Trophoblast cell (in vitro differentiated cells and primary cell): ENCODE data around the gene ALKBH1.

Experiments used
- DNase-seq, 2 donors: peaks; one replicate each; pipeline ENCODE4 v3.0.0-alpha.2; 2016
- H2AFZ ChIP-seq: 2 replicates; pipeline ENCODE4 v1.6.1; 2013; ENCODE audit warnings: low read length, moderate library complexity, mild to moderate bottlenecking; ENCODE audit not compliant: insufficient read depth, poor library complexity
- H2AK5ac ChIP-seq: 2 replicates; pipeline ENCODE4 v1.6.1; 2013; ENCODE audit warnings: mild to moderate bottlenecking, low read length
- H2BK120ac ChIP-seq: 2 replicates; pipeline ENCODE4 v1.6.1; 2013; ENCODE audit warnings: low read length, mild to moderate bottlenecking, moderate library complexity; ENCODE audit not compliant: insufficient read depth, poor library complexity
- H2BK12ac ChIP-seq: 2 replicates; pipeline ENCODE4 v1.6.1; 2013; ENCODE audit warnings: mild to moderate bottlenecking, low read length, moderate library complexity
- H2BK5ac ChIP-seq: 2 replicates; pipeline ENCODE4 v1.6.1; 2013; ENCODE audit warnings: low read length, low read depth, moderate library complexity, mild to moderate bottlenecking; ENCODE audit not compliant: poor library complexity
- H3K14ac ChIP-seq: 2 replicates; pipeline ENCODE4 v1.6.1; 2013; ENCODE audit warnings: mild to moderate bottlenecking, low read length
- H3K18ac ChIP-seq: 2 replicates; pipeline ENCODE4 v1.6.1; 2013; ENCODE audit warnings: mild to moderate bottlenecking, low read length
- H3K23ac ChIP-seq: 2 replicates; pipeline ENCODE4 v1.6.1; 2013; ENCODE audit warnings: low read length
- H3K27ac ChIP-seq: 2 replicates; pipeline ENCODE4 v1.5.1; 2013; ENCODE audit warnings: low read depth, mild to moderate bottlenecking, inconsistent platforms, low read length, moderate library complexity
- H3K27me3 ChIP-seq: 2 replicates; pipeline ENCODE4 v1.6.1; 2013; ENCODE audit warnings: inconsistent platforms, mild to moderate bottlenecking, low read length, moderate library complexity; ENCODE audit not compliant: insufficient read depth
- H3K36me3 ChIP-seq, 2 experiments: 1 replicate in 1 of 2; 2 replicates in 1 of 2; pipeline ENCODE4 v1.6.1; 2013; ENCODE audit warnings: low read length in 2 of 2, mild to moderate bottlenecking in 2 of 2, moderate library complexity in 1 of 2; ENCODE audit not compliant: insufficient read depth in 2 of 2, control insufficient read depth in 1 of 2
- H3K4ac ChIP-seq: 2 replicates; pipeline ENCODE4 v1.6.1; 2013; ENCODE audit warnings: low read depth, mild to moderate bottlenecking, low read length, moderate library complexity
- H3K4me1 ChIP-seq, 2 experiments: 1 replicate in 1 of 2; 2 replicates in 1 of 2; pipeline ENCODE4 v1.6.1; 2013; ENCODE audit warnings: low read length in 2 of 2, mild to moderate bottlenecking in 2 of 2, moderate library complexity in 1 of 2; ENCODE audit not compliant: insufficient read depth in 2 of 2, control insufficient read depth in 1 of 2
- H3K4me2 ChIP-seq: 2 replicates; pipeline ENCODE4 v1.6.1; 2013; ENCODE audit warnings: inconsistent platforms, mild to moderate bottlenecking, low read length, moderate library complexity
- H3K4me3 ChIP-seq: 2 replicates; pipeline ENCODE4 v1.5.1; 2013; ENCODE audit warnings: mild to moderate bottlenecking, low read depth, low read length, inconsistent platforms
- H3K79me1 ChIP-seq: one replicate; pipeline ENCODE4 v1.6.1; 2013; ENCODE audit warnings: low read length
- H3K79me2 ChIP-seq: 2 replicates; pipeline ENCODE4 v1.6.1; 2013; ENCODE audit warnings: low read length, mild to moderate bottlenecking; ENCODE audit not compliant: control insufficient read depth, insufficient read depth, poor library complexity
- H3K9ac ChIP-seq: 2 replicates; pipeline ENCODE4 v1.6.1; 2013; ENCODE audit warnings: mild to moderate bottlenecking, low read length
- H3K9me3 ChIP-seq: 2 replicates; pipeline ENCODE4 v1.6.1; 2013; ENCODE audit warnings: low read depth, mild to moderate bottlenecking, control low read depth, inconsistent platforms, low read length; ENCODE audit not compliant: insufficient read depth
- H4K12ac ChIP-seq: 2 replicates; pipeline ENCODE4 v1.6.1; 2013; ENCODE audit warnings: low read depth, mild to moderate bottlenecking, low read length, moderate library complexity
- H4K8ac ChIP-seq: 2 replicates; pipeline ENCODE4 v1.6.1; 2013; ENCODE audit warnings: low read depth, mild to moderate bottlenecking, low read length, moderate library complexity
- H4K91ac ChIP-seq: one replicate; pipeline ENCODE4 v1.6.1; 2013; ENCODE audit warnings: low read depth, mild to moderate bottlenecking, low read length, moderate library complexity
- WGBS: extraction: QIAGEN DNeasy Blood & Tissue Kit; methylation state at CpG from one replicate; pipeline ENCODE4 v1.1.7; 2013; ENCODE audit warnings: missing lambda C conversion rate; ENCODE audit not compliant: insufficient read length, insufficient coverage; ENCODE audit errors: extremely low coverage; 5-methylcytosine and 5-hydroxymethylcytosine counted together

Gene ALKBH1

GRCh38 chr14:77746064-77746702 lies 38.4 kb upstream of the ALKBH1 start:
- no peak overlapping the region for H4K8ac ChIP-seq
- no peak overlapping the region for H3K27ac ChIP-seq
- no peak overlapping the region for H3K23ac ChIP-seq
- no peak overlapping the region for H4K12ac ChIP-seq
- no peak overlapping the region for H3K4me3 ChIP-seq
- H3K27me3 ChIP-seq = no peaks in the 10 kb centered on the region
- H4K91ac ChIP-seq = no peak overlapping the region
- H2BK120ac ChIP-seq = no peak overlapping the region
- no peaks in the 10 kb centered on the region for H3K9me3 ChIP-seq
- H3K79me1 ChIP-seq = no peaks in the 10 kb centered on the region
- WGBS = no CpG with 5 or more reads among the region's 4 CpGs
- H3K18ac ChIP-seq = no peak overlapping the region
- peaks cover 22 to 28% of the 10 kb centered on the region in 2 experiments for H3K36me3 ChIP-seq
- no peaks in the 10 kb centered on the region for H3K79me2 ChIP-seq
- no peak overlapping the region for H2AFZ ChIP-seq
- no peak overlapping the region for H3K14ac ChIP-seq
- H3K4me1 ChIP-seq = no peaks in the 10 kb centered on the region
- no peak for DNase-seq
- H2AK5ac ChIP-seq = no peak overlapping the region
- H2BK12ac ChIP-seq = no peak overlapping the region
- no peak overlapping the region for H2BK5ac ChIP-seq
- no peak overlapping the region for H3K4ac ChIP-seq
- no peak overlapping the region for H3K9ac ChIP-seq
- H3K4me2 ChIP-seq = no peak overlapping the region

DNA sequence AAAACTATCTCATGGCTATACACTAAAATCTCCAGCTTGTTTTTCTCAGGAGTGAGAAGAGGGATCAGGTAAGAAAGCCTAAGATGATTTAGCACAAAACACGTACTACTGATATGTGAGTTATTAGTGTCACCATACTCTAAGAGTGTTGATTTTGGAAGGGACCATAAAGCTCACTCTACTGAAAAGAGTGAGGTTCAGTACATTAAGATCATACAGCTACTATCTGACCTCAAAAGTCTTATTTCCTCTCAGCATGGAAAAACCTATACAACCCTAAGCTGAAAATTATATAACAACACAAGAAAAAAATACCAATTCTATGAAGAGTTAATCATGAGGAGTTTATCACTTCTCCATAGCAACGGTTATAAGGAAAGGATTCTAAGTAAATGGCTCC lies 33.6 kb upstream of the ALKBH1 start:
- Histone ChIP-seq H3K27me3 (no peaks in the 10 kb centered on the region), H2AFZ (no peak overlapping the region), H4K91ac (no peak overlapping the region)

GRCh38 chr14:77738559-77739250 lies 30.9 kb upstream of the ALKBH1 start:
- Histone ChIP-seq H3K14ac (no peak overlapping the region), H3K9ac (no peak overlapping the region), H2BK12ac (no peak overlapping the region), H3K9me3 (no peaks in the 10 kb centered on the region), H2AK5ac (no peak overlapping the region), H2BK5ac (no peak overlapping the region), H3K23ac (no peak overlapping the region), H4K8ac (no peak overlapping the region), H4K91ac (no peak overlapping the region), H2AFZ (no peak overlapping the region), H4K12ac (no peak overlapping the region), H3K18ac (no peak overlapping the region), H3K27ac (no peak overlapping the region), H2BK120ac (no peak overlapping the region), H3K4ac (no peak overlapping the region), H3K36me3 (peaks cover 27 to 29% of the 10 kb centered on the region in 2 experiments), H3K4me2 (no peak overlapping the region), H3K4me3 (no peak overlapping the region), H3K79me2 (no peaks in the 10 kb centered on the region), H3K4me1 (no peaks in the 10 kb centered on the region), H3K27me3 (no peaks in the 10 kb centered on the region), H3K79me1 (no peaks in the 10 kb centered on the region)
- no CpG with 5 or more reads among the region's 7 CpGs for WGBS
- no peak for DNase-seq

More for the DNA sequence above, 33.6 kb upstream of the ALKBH1 start:
- no peak overlapping the region for H3K4me2 ChIP-seq
- no peaks in the 10 kb centered on the region for H3K9me3 ChIP-seq
- no peak overlapping the region for H2BK12ac ChIP-seq
- no peaks in the 10 kb centered on the region for H3K79me1 ChIP-seq
- no peak overlapping the region for H2AK5ac ChIP-seq
- H2BK5ac ChIP-seq = no peak overlapping the region
- H2BK120ac ChIP-seq = no peak overlapping the region
- H3K18ac ChIP-seq = no peak overlapping the region
- H3K4ac ChIP-seq = no peak overlapping the region
- no peak overlapping the region for H4K8ac ChIP-seq
- DNase-seq = no peak
- H3K9ac ChIP-seq = no peak overlapping the region
- no peak overlapping the region for H3K14ac ChIP-seq
- H3K4me3 ChIP-seq = no peak overlapping the region
- no CpG with 5 or more reads among the region's 2 CpGs for WGBS
- H3K27ac ChIP-seq = no peak overlapping the region
- no peak overlapping the region for H4K12ac ChIP-seq
- no peak overlapping the region for H3K23ac ChIP-seq
- no peaks in the 10 kb centered on the region for H3K79me2 ChIP-seq
- H3K36me3 ChIP-seq = peaks cover 23 to 25% of the 10 kb centered on the region in 2 experiments
- no peaks in the 10 kb centered on the region for H3K4me1 ChIP-seq

DNA sequence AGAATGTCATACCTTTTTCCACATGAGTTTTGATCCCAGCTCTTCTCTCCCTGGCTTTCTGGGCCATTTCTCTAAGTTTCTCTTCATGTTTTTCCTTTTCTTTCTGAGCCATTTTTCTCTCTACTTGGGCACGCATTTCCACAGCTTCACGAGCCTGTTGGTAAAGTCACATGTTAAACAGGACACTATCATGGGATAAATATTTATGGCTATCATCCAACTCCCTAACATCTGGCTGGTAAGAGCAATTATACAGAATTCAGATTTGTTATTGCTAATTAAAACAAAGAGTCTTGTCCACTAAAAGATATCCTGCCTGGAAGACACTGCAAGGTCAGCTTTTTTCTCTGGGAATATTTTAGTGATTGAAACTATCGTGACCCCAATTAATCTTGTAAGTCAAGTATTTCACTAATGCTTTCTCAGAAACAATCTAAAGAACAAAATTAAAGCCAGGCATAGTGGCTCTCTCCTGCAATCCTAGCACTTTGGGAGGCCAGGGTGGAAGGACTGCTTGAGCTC lies 23.2 kb upstream of the ALKBH1 start:
- H2BK12ac ChIP-seq = no peak overlapping the region
- no peaks in the 10 kb centered on the region for H3K79me1 ChIP-seq
- no peak overlapping the region for H4K91ac ChIP-seq
- H3K4me2 ChIP-seq = no peak overlapping the region
- no peaks in the 10 kb centered on the region for H3K4me1 ChIP-seq
- no peaks in the 10 kb centered on the region for H3K9me3 ChIP-seq
- no peak overlapping the region for H3K4me3 ChIP-seq
- H2AFZ ChIP-seq = no peak overlapping the region
- no peak overlapping the region for H4K12ac ChIP-seq
- H3K27ac ChIP-seq = no peak overlapping the region
- H4K8ac ChIP-seq = no peak overlapping the region
- H2AK5ac ChIP-seq = no peak overlapping the region
- no peak overlapping the region for H3K9ac ChIP-seq
- no peak overlapping the region for H3K23ac ChIP-seq
- WGBS = no CpG with 5 or more reads among the region's 3 CpGs
- H3K14ac ChIP-seq = no peak overlapping the region
- H2BK5ac ChIP-seq = no peak overlapping the region
- peaks cover 34 to 39% of the 10 kb centered on the region in 2 experiments for H3K36me3 ChIP-seq
- DNase-seq = no peak
- H3K4ac ChIP-seq = no peak overlapping the region
- no peak overlapping the region for H3K18ac ChIP-seq
- no peaks in the 10 kb centered on the region for H3K27me3 ChIP-seq
- no peaks in the 10 kb centered on the region for H3K79me2 ChIP-seq
- H2BK120ac ChIP-seq = no peak overlapping the region
